DMS153 (cell line): Measurements from ENCODE around the gene NECAB3.
A peak's percentile ranks its signal among the peaks of the same experiment; 100 is the strongest.

Experiments
- DNase-seq: peaks from one replicate; lab custom pipeline; 2025; lab: John Stamatoyannopoulos, UW

The NECAB3 gene

DNA sequence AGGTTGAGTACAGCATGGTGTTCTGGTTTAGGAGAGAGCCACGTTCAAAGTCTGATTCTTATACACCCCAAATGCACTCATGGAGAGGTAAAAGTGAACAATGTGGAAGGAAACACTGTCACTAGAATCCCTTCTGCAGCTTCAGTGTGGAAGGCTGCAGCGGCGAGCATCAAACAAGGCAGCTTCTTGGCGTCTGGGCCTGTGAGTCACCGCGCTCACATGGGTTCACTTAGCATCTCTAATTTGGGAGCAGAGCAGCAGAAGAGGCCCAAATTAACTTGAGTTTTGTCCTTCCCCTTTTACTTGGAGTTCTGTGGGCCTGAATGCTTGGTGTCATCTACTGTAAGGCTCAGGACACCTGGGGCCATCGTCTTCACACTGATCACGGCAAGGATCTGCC, 22.9 kb upstream of the NECAB3 start:
- DNase-seq: no peak

DNA sequence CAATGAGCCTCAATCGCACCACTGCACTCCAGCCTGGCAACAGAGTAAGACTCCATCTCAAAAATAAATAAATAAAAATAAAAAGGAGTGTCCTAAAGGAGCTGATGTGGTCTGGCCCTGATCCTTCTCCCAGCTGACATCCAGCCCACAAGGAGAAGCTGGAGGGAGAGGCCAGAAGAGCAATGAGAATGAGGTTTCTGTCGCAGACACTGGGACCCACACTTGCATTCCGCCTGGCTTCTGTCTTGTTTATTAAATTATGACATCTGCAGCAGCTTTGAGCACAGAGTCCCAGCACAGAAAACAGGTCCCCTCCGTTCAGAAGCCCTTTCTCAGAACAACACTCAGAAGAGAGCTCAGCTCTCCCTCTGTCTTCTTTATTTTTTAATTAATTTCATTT, 22.2 kb upstream of the NECAB3 start:
- DNase-seq: no peak

DNA sequence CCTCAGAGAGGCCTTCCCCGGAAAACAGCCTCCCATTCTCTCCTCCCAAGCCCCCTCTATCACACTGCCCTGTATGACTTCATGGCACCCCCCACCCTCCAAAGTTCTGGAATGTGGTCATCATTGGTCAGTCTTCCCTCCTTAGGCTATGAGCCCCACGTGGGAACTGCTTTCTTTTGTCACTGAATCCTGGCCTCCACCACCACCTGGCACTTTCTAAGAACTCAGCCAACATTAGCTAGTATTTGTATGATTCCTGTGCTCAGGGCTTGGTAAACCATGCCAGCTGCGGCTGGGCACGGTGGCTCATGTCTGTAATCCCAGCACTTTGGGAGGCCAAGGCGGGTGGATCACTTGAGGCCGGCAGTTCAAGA, 20.4 kb upstream of the NECAB3 start:
- DNase-seq: no peak

DNA sequence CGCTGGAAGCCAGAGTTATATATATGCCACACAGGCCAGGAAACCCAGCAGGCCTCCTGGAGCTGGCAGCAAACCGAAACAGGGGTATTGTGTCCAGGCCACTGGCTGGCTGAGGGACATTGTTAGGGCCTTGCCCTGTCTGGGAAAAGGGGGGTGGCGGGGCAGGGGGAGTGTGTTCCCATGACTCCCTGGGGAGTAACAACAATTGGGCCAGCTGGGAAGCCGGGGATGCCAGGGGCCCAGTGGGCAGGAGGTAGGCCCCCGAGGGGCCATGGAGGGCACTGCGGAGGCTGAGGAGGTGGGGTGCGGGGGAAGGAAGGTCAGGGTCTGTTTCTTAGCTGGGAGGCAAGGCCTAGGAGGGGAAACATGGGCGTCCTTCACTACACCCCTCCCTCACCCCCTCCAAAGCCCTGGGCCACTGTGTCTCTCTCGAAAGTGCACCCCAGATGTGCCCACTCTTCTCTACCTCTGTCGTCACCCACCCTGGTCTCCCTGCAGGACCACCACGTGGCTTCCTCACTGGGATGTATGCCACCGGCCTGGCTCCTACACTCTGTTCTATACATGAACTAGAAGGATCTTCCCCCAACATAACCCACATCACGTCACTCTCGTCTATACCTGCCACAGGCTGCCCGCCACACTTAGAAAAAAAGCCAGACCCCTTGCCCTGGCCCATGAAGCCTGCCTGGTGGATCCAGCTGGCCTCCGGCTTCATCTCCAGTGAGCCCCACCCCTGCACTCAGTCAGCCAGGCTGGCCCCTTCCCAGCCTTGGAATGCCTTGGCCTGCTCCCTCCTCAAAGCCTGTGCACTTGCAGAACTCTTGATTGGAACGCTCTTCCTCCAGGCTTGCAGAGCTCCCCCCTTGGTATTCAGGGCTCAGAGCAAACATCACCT, 19.8 kb upstream of the NECAB3 start:
- DNase-seq: no peak

DNA sequence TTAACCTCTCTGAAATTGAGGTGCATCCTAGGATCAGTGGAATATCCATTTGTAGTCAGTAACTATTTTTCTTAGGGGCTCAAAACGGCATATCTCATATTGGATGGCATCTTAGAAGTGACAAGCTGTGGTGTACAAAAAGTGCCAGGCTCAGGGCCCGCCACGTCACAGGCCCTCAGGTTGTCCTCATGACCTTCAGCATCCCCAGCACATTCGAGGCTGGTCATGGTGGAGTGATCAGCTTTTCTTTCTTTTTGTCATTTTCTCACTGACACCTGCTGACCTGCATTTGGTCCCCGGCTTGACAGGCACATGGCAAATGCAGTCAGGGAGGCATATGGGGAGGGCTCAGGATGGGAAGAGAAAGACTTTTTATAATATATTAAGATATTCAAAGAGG, 19.1 kb upstream of the NECAB3 start:
- DNase-seq: no peak

DNA sequence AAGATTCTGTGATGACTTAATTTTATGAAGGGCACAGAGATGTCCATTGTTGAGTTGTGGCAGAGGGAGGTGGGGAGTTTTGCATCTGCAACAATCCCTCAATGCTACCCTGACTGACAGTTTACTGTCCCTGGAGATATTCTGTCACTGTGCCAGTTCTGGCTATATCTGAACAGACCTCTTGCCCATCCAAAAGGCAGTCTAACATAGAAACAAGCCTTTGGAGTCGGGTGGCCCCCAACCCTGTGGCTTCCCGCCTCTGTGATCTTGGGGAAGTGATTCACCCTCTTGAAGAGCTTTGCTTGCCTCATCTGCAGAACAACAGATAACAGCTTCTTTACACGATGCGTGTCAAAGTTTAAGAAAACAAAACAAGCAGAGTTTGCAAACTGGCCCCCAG, 15.7 kb upstream of the NECAB3 start:
- no peak for DNase-seq

DNA sequence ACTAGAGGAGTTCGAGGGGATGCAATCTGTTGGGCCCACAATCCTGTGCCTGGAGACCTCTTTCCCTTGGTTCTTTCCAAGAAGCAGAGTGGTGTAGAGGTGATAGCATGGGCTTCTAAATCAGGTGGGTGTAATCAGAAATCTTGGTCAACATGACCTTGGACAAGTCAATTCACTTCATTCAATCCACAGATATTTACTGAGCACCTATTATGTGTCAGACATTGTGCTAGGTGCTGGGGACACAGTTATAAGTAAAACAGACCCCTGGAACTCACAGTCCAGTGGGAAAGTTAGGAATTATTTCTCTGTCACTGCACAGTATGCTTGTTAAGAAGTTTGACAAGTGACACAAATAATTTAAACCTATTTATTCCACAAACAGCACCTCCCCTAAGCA, 15.3 kb upstream of the NECAB3 start:
- no peak for DNase-seq

DNA sequence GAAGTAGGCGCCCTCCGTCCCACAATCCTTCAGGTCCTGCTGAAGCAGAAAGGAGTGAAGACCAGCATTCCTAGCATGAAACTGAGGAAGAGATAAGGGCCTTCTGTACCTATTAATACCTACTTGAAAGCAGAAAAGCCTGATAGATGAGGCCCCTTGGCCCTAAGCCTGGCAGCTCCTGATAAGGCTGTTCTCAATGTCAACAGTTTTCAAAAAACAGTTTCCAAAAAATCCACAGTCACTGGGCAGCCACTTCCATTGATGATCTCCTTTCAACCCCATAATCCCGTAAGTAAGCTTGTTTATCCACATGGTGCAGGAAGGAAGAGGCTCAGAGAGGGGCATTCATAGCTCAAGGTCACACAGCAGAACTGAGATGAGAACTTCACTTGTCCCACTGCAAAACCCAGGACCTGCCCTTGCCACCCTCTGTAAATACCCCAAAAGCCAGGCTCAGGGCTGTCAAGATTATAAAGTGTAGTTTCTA, 14.8 kb upstream of the NECAB3 start:
- DNase-seq: no peak

DNA sequence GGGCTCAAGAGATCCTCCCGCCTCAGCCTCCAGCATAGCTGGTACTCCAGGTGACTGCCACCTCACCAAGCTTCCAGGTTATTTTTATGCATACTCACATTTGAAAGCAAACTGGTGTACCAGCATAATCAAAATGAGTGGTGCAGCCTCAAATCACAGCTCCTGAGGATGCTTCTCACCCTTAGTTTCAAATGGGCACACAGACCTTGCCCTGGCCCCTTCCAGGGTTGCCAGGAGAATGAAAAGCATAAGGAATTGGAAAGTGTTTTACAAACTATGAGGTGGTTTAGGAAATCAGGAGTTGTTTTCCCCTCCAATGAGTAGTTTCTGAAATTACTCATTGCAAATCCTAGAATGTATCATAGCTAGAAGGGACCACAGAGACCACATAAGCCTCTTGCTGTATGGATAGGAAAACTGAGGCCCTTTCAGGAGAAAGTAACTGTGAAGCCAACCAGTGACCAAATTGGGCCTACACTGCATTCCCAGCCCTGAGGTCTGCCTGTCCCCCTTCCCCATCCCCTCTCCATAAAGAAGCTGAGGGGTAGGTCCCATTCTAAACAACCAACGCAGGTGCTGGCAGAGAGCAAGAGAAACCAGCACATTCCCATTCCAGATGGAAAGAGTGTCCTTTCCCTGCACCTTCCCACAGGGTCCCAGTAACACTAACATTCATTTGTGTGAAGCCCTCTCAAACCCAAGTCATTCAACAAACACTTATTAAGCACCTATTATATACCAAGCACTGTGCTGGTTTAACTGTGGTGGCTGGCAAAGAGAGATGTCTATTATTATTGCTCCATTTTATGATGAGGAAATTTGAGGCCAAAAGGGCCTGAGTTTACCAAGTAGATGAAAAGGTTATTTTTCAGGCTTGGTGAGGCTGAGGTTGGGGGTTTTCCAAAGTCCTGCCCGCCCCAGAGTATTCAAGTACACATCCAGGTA, 14.0 kb upstream of the NECAB3 start:
- DNase-seq: no peak

DNA sequence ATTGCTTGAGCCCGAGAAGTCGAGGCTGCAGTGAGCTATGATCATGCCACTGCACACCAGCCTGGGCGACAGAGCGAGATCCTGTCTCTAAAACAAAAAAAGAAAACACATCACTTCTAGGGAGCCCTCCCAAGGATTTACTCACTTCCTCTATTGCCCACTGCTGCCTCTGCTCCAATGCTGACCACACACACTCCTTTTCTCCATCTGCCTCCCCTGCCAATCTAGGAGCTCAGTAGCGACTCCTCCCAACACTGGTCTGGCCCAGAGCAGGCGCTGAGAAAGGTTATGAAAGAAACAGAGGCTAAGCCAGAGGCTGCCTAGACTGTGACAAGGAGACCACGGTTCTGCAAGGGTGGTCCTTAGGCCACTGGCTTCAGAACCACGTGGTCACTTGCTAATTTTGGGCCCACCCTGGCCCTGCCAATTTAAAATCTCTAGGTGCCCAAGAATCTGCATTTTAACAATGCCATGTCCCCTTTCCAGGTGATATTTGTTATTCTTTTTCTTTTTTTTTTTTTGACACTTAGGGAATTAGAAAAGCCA, 13.2 kb upstream of the NECAB3 start:
- no peak for DNase-seq

DNA sequence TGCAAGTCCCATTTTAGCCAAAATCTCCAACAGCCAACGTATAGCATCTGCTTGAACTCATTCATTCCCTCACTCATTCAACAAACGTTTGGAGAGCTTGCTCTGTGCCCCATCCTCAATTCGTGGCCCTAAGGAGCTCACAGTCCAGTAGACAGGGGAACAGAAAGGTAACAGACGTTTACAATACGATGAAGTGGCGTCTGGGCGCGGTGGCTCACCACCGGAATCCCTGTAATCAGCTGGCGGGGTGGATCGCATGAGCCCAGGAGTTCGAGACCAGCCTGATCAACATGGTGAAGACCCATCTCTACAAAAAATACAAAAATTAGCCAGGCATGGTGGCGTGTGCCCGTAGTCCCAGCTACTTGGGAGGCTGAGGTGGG, 12.7 kb upstream of the NECAB3 start:
- DNase-seq: no peak

DNA sequence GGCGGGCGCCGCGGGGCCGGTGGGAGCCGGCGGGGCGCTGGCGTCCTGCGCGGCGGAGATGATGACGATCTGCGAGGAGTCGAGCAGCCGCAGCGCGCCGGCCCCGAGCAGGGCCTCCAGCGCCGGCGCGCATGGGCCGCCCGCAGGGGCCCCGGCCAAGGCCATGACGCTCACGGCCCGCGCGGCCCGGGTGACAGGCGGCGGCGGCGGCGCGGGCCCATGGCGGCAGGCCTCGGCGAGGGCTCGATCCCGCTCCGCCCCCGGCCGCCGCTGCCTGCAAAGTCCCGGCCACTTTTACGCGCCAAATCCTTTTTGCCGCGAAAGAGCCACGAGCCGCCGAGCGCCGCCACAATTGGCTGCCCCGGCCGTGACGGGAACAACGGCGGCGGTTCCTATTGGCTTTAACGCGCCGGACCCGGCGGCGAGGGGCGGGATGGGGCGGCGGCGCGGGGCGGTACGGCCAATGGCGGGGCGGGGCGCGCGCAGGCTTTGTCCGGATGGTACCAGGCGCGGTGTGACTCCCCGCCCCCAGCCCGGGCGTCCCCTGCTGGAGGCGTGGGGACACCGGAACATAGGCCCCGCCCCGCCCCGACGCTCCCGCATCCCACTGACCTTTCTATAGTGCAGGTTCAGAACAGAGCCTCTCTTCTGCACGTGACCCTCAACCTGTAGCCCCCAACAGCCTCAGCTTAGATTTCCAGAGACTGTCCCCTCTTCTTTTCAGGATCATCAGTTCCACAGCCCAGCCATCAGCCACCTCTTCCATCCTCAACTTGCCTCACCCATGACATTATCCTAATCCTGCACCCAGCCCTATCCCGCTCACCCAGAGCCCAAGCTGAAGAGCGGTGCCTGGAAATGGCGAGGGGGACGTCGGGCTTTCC, 12.1 kb upstream of the NECAB3 start, which contains the start of gene E2F1:
TSS of gene E2F1 (minus strand) at position 286 of the 884 bp plus-strand sequence. CDS start at position 165, 121 bp downstream.
- peak; percentile 90 for DNase-seq

DNA sequence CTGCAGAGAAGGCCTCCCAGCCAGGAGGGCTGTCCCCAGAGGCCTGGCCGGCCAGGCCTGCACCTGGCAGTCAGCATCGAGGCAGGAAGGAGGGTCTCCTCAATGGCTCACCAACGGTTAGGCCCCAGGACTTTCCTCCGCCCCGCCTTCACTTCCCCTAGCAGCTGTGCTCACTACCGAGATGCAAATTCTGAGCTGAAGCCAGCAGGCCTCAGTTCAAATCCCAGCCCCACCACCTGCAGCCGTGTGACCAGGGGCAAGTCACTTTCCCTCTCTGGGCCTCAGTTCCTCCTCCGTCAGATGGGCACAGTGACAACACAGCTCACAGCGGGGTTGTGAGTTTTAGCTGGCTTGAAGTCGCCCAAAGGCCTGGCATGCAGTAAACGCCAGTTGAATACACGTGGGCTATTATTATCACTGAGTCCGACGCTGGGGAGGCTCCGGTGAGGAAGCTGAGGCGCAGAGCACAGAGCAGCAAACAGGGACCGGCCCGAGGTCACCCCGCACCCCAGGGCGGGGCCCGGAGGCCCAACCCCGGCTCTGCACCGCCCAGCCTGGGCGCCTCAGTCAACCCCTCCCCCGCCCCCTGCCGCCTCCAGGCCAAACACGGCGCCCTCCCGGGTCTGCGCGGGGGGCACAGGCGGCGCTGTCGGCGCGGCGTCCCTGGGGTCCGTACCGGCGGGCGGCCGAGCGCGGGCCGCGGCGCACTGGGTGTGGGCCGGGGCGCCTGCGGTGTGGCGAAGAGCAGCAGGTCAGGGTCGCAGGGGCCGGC, 11.3 kb upstream of the NECAB3 start:
- DNase-seq: peak; percentile 51

DNA sequence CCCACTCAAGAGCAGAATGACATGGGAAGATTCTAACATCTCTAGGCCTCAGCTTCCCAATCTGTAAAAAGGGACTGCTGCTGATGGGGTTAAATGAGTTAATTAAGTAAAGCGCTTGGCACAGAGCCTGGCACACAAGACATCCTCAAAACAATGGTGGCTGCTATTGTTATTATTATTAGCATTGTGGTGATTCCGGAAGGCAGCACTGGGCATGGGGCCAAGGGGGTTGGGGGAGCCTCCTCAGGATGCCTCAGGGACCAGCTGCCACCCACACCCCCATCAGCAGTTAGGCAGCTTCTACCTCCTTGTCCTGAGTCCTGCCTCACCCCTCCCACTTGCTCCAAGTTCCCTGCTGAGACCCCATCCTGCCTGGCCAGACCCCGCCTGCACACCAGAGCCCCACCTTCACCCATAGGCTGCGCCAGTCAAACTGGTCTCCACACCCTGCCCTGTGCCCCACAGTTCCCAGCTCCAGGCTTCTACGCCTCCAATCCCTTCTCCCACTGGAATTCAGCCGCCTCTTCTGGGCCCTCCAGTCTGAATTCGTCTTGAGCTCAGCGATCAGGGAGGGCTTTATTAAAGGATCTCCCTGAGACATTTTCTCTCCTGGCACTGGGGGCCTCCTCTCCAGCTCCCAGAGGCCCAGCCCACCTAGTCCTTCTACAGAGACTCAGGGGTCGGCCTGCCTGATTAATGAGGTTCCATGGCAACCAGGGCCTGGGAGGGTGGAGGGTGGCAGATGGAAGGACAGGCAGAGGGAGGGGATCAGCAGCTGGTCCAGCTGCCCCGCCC, 10.5 kb upstream of the NECAB3 start:
- peak; percentile 50 for DNase-seq

DNA sequence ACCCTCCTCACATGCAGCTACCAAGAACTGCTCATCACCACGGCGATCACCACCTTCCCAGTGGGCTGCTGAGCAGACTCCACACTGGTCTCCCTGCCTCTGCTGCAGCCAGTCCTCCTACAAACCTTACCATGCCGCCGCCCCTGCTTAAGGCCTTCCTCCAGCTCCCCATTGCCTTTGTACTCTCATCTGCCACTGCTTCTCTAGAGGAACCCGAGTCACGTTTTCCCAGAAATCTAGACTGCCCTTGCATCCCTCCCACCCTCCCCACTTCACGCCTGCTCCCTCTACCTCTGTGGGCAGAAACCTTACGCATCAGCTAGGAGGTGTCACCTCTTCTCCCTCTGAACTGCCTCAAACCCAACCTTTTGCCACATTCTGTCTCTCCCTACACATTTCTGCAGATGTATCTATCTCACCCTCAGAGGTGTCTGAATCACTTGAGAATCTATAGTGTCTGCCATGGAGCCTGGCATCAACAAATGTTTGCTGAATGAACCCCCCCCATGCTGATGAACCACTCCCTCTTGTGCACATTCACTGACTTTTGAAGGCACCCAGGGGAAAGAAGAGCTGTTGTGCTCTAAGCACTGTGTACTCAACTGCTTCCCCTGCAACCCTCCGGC, 7.6 kb upstream of the NECAB3 start:
- DNase-seq: no peak

DNA sequence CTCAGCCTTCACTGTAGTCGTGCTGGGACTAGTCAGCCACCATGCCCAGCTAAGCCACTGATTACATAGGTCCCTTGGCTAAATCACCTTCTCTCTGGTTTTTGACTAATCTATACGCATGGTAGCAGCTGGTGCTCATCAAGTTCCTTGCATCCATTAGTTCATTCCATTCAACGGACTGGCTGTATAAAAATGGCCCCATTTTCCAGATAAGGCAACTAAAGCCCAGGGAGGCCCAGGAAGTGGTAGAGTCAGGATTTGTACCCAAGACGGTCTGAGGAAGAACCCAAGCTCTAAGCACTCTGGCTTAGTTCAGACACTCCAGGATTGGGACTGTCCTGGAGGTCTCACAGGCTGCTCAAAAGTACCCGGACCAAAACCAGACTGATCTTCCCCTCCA, 7.1 kb upstream of the NECAB3 start:
- DNase-seq: no peak

DNA sequence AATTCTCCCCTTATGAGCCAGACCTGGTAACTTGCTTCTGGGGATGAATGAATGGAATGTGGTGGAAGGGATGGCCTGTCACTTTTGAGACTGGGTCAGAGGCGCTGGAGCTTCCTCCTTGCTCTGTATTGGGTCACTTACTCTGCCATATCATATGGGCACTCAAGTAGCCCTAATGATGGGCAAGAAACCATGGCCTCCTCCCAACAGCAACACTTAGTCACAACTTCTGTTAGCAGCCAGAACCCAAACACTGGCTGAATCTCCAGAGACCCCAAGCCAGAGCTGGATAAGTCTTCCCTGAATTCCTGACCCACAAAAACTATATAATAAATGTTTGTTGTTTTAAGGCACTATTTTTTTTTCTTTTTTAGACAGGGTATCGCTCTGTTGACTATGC, 6.5 kb upstream of the NECAB3 start:
- no peak for DNase-seq

DNA sequence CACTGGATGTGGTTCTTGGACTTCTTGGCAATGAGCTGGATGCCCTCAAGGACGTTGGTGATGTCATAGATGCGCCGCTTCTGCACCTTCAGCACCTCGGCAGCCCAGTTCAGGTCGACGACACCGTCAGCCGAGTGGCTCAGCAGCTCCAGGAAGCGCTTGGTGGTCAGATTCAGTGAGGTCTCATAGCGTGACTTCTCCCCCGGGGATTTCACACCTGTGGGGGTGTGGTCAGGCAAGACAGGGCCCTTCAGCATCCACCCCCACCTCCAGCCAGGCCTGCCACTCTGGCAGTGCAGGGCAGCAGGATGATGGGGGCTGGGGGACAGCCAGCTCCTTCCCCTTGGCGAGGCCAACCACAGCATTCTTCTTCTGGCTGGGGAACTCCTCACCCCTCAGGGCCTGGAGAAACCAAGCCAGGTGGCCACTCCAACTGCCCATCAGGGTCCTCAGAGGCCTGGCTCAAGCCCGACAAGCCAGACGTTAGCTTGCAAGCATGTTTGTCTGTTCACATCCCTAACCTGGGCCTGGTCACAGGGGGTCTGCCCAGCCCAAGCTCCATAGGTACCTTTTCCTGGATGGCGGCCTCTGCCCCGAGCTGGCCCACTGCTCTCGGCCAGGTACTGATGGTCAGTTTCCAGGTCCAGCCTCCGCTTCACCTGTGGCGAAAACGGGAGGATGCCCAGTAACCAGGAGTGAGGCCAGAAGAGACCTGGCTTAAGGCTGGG, 5.7 kb upstream of the NECAB3 start:
- DNase-seq: no peak
